ENCODE data around the gene TYROBP. TPM values are rescaled to one million over a fixed set of nuclear protein-coding genes. Genes with fewer than 3 reads are reported as not detected.
"Not testable (repeated sequence)": the region's sequence is repeated elsewhere in the genome, so short reads cannot be mapped to it uniquely, and the experiment has no call there.

Gene TYROBP
- total RNA-seq, 4 donors from 2014 or later = 4.5 to 95.9 (median 33.8) TPM

DNA sequence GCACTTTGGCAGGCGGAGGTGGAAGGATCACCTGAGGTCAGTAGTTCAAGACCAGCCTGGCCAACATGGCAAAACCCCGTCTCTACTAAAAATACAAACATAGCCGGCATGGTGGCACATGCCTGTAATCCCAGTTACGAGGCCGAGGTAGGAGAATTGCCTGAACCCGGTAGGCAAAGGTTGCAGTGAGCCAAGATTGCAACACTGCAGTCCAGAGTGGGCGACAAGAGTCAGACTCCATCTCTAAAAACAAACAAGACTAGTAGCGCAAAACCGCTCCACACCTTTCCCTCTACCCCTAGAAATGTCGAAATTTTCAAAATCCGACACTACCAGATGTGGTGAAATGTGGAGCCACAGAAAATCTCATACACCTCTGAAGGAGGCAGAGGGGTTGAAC, 11.2 kb upstream of the TYROBP start:
- DNase-seq = no peak
- intact Hi-C loops (cut with DNase I) = no loop called here
- Histone ChIP-seq H3K27me3 (peaks cover 0 to 10% (median 0%) of the 10 kb centered on the region in 4 donors), H3K4me1 (no peaks in the 10 kb centered on the region), H3K9me3 (no peaks in the 10 kb centered on the region), H3K4me3 (no peak overlapping the region), H3K36me3 (no peaks in the 10 kb centered on the region), H3K27ac (no peak overlapping the region)
- 82 to 86% methylated on average over 6 to 11 of the region's 11 CpGs for WGBS, 2 donors
- no peak for TF ChIP-seq POLR2A (IDR thresholded peaks at IDR 0.05)
- TF ChIP-seq, protein P1, sequence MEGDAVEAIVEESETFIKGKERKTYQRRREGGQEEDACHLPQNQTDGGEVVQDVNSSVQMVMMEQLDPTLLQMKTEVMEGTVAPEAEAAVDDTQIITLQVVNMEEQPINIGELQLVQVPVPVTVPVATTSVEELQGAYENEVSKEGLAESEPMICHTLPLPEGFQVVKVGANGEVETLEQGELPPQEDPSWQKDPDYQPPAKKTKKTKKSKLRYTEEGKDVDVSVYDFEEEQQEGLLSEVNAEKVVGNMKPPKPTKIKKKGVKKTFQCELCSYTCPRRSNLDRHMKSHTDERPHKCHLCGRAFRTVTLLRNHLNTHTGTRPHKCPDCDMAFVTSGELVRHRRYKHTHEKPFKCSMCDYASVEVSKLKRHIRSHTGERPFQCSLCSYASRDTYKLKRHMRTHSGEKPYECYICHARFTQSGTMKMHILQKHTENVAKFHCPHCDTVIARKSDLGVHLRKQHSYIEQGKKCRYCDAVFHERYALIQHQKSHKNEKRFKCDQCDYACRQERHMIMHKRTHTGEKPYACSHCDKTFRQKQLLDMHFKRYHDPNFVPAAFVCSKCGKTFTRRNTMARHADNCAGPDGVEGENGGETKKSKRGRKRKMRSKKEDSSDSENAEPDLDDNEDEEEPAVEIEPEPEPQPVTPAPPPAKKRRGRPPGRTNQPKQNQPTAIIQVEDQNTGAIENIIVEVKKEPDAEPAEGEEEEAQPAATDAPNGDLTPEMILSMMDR (IDR thresholded peaks at IDR 0.05) = no peak

DNA sequence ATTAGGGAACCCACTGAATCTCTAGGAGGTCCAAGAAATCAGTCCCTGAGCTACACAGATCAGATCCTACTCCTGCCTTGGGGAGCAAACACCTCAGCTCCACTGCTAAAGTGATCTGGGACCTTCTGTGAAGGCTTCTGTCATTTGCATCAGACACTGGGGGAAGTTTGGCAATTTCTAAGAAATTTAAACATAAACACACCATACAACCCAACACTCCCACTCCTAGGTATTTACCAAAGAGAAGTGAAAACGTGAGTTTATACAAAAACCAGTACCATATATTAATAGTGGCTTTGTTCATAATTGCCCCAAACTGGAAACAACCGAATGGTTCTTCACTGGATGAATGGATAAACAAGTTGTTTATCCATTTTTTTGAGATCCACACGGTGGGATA, 7.3 kb upstream of the TYROBP start:
- Histone ChIP-seq H3K4me3 (no peak overlapping the region), H3K27me3 (peaks cover 0 to 6% (median 0%) of the 10 kb centered on the region in 4 donors), H3K27ac (no peak overlapping the region), H3K9me3 (no peaks in the 10 kb centered on the region), H3K4me1 (peaks cover 0 to 6% (median 3%) of the 10 kb centered on the region in 3 donors), H3K36me3 (no peaks in the 10 kb centered on the region)
- TF ChIP-seq POLR2A (IDR thresholded peaks at IDR 0.05) = no peak
- TF ChIP-seq, protein P1 (IDR thresholded peaks at IDR 0.05) = no peak
- intact Hi-C loops (cut with DNase I) = no loop called here
- 55 to 60% methylated on average over 3 of the region's 3 CpGs for WGBS, 2 donors
- no peak for DNase-seq

DNA sequence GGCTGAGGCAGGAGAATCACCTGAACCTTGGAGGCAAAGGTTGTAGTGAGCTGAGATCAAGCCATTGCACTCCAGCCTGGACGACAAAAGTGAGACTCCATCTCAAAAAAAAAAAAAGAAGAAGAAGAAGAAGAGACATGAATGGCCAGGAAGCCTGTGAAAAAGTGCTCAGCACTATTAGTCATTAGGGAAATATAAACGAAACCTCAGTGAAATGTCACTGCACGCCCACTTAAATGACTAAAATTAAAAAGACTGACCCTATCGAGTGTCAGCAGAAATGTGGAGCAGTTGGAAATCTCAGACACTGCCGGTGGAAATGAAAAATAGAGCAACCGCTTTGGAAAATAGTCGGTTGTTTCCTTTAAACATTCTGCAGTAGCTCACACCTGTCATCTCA, 5.5 kb upstream of the TYROBP start:
- H3K27me3 ChIP-seq = no peaks in the 10 kb centered on the region
- no peak overlapping the region for H3K27ac ChIP-seq
- intact Hi-C loops (cut with DNase I) = no loop called here
- H3K9me3 ChIP-seq = no peaks in the 10 kb centered on the region
- WGBS, 2 donors = 20 to 21% methylated on average over 7 of the region's 7 CpGs
- no peaks in the 10 kb centered on the region for H3K36me3 ChIP-seq
- TF ChIP-seq, protein P1 (IDR thresholded peaks at IDR 0.05) = no peak
- no peak for TF ChIP-seq POLR2A (IDR thresholded peaks at IDR 0.05)
- DNase-seq = no peak
- peaks cover 0 to 6% (median 3%) of the 10 kb centered on the region in 3 donors for H3K4me1 ChIP-seq
- H3K4me3 ChIP-seq = no peak overlapping the region

DNA sequence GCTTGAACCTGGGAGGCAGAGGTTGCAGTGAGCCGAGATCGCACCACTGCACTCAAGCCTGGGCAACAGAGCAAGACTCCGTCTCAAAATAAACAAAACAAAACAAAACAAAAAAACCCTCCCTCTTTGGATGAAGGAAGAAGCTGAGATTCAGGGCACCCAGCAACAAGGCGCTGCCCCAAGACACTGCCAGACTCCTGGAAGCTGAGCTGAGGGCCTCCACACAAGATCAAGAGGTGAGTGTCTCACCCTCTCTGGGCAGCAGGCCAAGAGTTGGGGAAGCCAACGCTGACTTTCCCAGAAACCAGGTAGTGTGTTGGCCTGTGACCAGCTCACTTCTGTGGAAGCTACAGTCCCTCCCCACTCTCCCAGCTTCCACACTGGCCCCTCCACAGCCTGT, 3.7 kb upstream of the TYROBP start:
- H3K4me3 ChIP-seq = no peak overlapping the region
- intact Hi-C loops (cut with DNase I) = no loop called here
- no peaks in the 10 kb centered on the region for H3K9me3 ChIP-seq
- H3K27me3 ChIP-seq = no peaks in the 10 kb centered on the region
- WGBS, 2 donors = 9 to 37% methylated on average over 3 to 5 of the region's 5 CpGs
- H3K4me1 ChIP-seq = peaks cover 0 to 9% (median 3%) of the 10 kb centered on the region in 3 donors
- no peak for TF ChIP-seq POLR2A (IDR thresholded peaks at IDR 0.05)
- TF ChIP-seq, protein P1 (IDR thresholded peaks at IDR 0.05) = no peak
- H3K36me3 ChIP-seq = no peaks in the 10 kb centered on the region
- H3K27ac ChIP-seq = peak overlapping the region in 1 of 4 donors; percentile 28
- DNase-seq = no peak

DNA sequence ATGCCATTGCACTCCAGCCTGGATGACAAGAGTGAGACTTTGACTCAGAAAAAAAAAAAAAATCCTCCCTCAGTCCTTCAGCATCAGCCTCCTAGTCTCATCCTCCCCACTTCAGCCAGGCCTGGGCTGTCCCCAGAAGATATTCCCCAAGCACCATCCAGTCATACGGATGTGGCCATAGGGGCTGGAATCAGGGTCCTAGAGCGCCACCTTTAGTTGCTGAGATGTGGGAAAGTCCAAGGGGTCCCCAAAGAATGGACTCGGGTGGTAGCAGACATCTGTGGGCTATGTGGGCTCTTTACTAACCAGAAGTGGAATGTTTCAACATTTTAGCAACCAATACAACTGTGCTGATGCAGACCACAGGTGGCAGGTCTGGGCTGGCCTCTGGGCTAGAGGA, 3.1 kb upstream of the TYROBP start:
- WGBS, 2 donors = 76 to 83% methylated on average over 1 to 3 of the region's 3 CpGs
- DNase-seq = no peak
- no peaks in the 10 kb centered on the region for H3K27me3 ChIP-seq
- no peaks in the 10 kb centered on the region for H3K9me3 ChIP-seq
- H3K4me3 ChIP-seq = no peak overlapping the region
- no peaks in the 10 kb centered on the region for H3K36me3 ChIP-seq
- peak overlapping the region in 1 of 4 donors; percentile 28 for H3K27ac ChIP-seq
- intact Hi-C loops (cut with DNase I) = no loop called here
- H3K4me1 ChIP-seq = peaks cover 0 to 15% (median 9%) of the 10 kb centered on the region in 3 donors
- no peak for TF ChIP-seq POLR2A (IDR thresholded peaks at IDR 0.05)
- TF ChIP-seq, protein P1 (IDR thresholded peaks at IDR 0.05) = no peak

DNA sequence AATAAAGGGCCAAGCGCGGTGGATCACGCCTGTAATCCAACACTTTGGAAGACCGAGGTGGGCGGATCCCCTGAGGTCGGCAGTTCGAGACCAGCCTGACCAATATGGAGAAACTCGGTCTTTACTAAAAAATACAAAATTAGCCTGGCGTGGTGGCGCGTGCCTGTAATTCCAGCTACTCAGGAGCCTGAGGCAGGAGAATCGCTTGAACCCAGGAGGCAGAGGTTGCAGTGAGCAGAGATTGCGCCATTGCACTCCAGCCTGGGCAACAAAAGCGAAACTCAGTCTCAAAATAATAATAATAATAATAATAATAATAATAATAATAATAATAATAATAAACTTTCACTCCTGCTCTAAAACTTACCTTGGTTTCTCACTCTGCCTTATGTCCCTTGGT, 2.3 kb upstream of the TYROBP start:
- H3K36me3 ChIP-seq; H3K9me3 ChIP-seq; H3K4me3 ChIP-seq; intact Hi-C loops (cut with DNase I); DNase-seq; H3K27me3 ChIP-seq: not testable (repeated sequence)
- 88% methylated on average over 14 of the region's 14 CpGs for WGBS, 2 donors
- H3K27ac ChIP-seq = peak overlapping the region in 1 of 4 donors; percentile 80
- H3K4me1 ChIP-seq = peaks cover 0 to 17% (median 9%) of the 10 kb centered on the region in 3 donors

Data from esophagus squamous epithelium (tissue), 5 donors.